GM10248 (cell line): Measurements from ENCODE around the gene ATP1B4.

ENCODE experiments used
- CTCF ChIA-PET: fragments of 300-600 bp; sonication (Branson Sonifier 250); formaldehyde crosslinking; extraction: SDS; loops from one replicate; lab custom pipeline; 2021; ENCODE audit warnings: antibody characterized with exemption; lab: Yijun Ruan, JAX
- POLR2A ChIA-PET: fragments of 350-650 bp; sonication (Branson Sonifier 250); formaldehyde crosslinking; extraction: SDS; loops from one replicate; lab custom pipeline; 2020; ENCODE audit warnings: antibody characterized with exemption; lab: Yijun Ruan, JAX
- DNase-seq: peaks from one replicate; pipeline ENCODE4 v3.0.0; 2012; ENCODE audit errors: extremely low spot score
- CTCF ChIP-seq: IDR thresholded peaks from 2 replicates; pipeline ENCODE4 v1.5.1; 2012; ENCODE audit warnings: mild to moderate bottlenecking, low read depth; ENCODE audit errors: extremely low read depth, missing control alignments, control extremely low read depth

The ATP1B4 gene

GRCh38 chrX:120367402-120368109 lies 5.7 kb downstream of the ATP1B4 start:
- ChIA-PET CTCF (no interaction called here), POLR2A (no interaction called here)
- no peak for DNase-seq
- no peak for TF ChIP-seq CTCF

- TF ChIP-seq CTCF, result no peak
- POLR2A ChIA-PET, result no interaction called here
- CTCF ChIA-PET, result interaction anchor here (0.9 kb wide), 1 partner anchor 16 kb away, joined by 3 read pairs; no protein-coding TSS in a partner anchor
- DNase-seq, result no peak
Observed at GRCh38 chrX:120372667-120373370, 10.9 kb downstream of the ATP1B4 start.

- no peak for TF ChIP-seq CTCF
- DNase-seq, result no peak
- ChIA-PET CTCF (interaction anchor here (1.3 to 2.2 kb wide), 2 partner anchors 11 to 13 kb away, joined by 4 to 5 read pairs; no protein-coding TSS in a partner anchor), POLR2A (no interaction called here)
Observed at GRCh38 chrX:120377179-120377578, 15.3 kb downstream of the ATP1B4 start.

GRCh38 chrX:120377715-120378114 lies 15.8 kb downstream of the ATP1B4 start:
- TF ChIP-seq CTCF, result no peak
- CTCF ChIA-PET, result interaction anchor here (2.2 kb wide), 1 partner anchor 12 kb away, joined by 4 read pairs; no protein-coding TSS in a partner anchor
- POLR2A ChIA-PET, result no interaction called here
- no peak for DNase-seq

GRCh38 chrX:120378570-120378969 lies 16.7 kb downstream of the ATP1B4 start:
- no peak for DNase-seq
- TF ChIP-seq CTCF, result no peak
- ChIA-PET CTCF (no interaction called here), POLR2A (no interaction called here)

- TF ChIP-seq CTCF, result no peak
- POLR2A ChIA-PET, result no interaction called here
- no peak for DNase-seq
- CTCF ChIA-PET, result interaction anchor here (1.1 kb wide), 1 partner anchor 10 kb away, joined by 4 read pairs; no protein-coding TSS in a partner anchor
Observed at GRCh38 chrX:120379937-120380681, 18.2 kb downstream of the ATP1B4 start.
